A673 (cell line): ENCODE measurements around the gene ARHGEF7. TPM values are rescaled to one million over a fixed set of nuclear protein-coding genes. Genes with fewer than 3 reads are reported as not detected.

Source experiments
- BruUV-seq: library from RNA; stranded (reverse); fragments of 400-500 nt; replicated peaks from 2 replicates; lab custom pipeline; 2021; lab: Mats Ljungman, UMichigan
- CTCF ChIA-PET: fragments of 300-600 bp; sonication (Branson Sonifier 250); formaldehyde crosslinking; loops from one replicate; lab custom pipeline; 2022; ENCODE audit warnings: antibody characterized with exemption; lab: Charles Lee
- POLR2A ChIA-PET: fragments of 300-600 bp; sonication (Branson Sonifier 250); formaldehyde crosslinking; loops from one replicate; lab custom pipeline; 2022; ENCODE audit warnings: antibody characterized with exemption; ENCODE audit not compliant: low non-redundant PET; lab: Charles Lee
- DNase-seq: peaks from one replicate; pipeline ENCODE4 v3.0.0-alpha.2; 2015; ENCODE audit warnings: low spot score
- H3K27ac ChIP-seq: fragments of 200-600 bp; sonication (generic); 2 replicates; pipeline ENCODE4 v1.5.1; 2016; ENCODE audit warnings: mixed run types, low read depth, mild to moderate bottlenecking, mixed read lengths, antibody characterized with exemption, low read length; ENCODE audit not compliant: poor library complexity, severe bottlenecking
- H3K27me3 ChIP-seq: fragments of 200-600 bp; sonication (generic); replicated peaks from 2 replicates; pipeline ENCODE4 v1.6.1; 2017; ENCODE audit warnings: mixed run types, low read depth, mild to moderate bottlenecking, mixed read lengths, antibody characterized with exemption, low read length; ENCODE audit not compliant: insufficient read depth, poor library complexity
- H3K36me3 ChIP-seq: fragments of 200-600 bp; sonication (generic); 2 replicates; pipeline ENCODE4 v1.6.1; 2016; ENCODE audit warnings: mixed run types, mild to moderate bottlenecking, mixed read lengths, antibody characterized with exemption, low read length; ENCODE audit not compliant: insufficient read depth, poor library complexity, severe bottlenecking
- H3K4me1 ChIP-seq: fragments of 200-600 bp; sonication (generic); 2 replicates; pipeline ENCODE4 v1.6.1; 2017; ENCODE audit warnings: mixed run types, mild to moderate bottlenecking, mixed read lengths, antibody characterized with exemption, low read length; ENCODE audit not compliant: insufficient read depth, poor library complexity, severe bottlenecking
- H3K4me3 ChIP-seq: fragments of 200-600 bp; sonication (generic); 2 replicates; pipeline ENCODE4 v1.5.1; 2016; ENCODE audit warnings: low read depth, mixed run types, mild to moderate bottlenecking, mixed read lengths, low read length; ENCODE audit not compliant: poor library complexity, severe bottlenecking
- H3K9me3 ChIP-seq: fragments of 200-600 bp; sonication (generic); 2 replicates; pipeline ENCODE4 v1.6.1; 2016; ENCODE audit warnings: mixed run types, low read depth, mild to moderate bottlenecking, mixed read lengths, antibody characterized with exemption, low read length; ENCODE audit not compliant: poor library complexity, severe bottlenecking
- CTCF ChIP-seq: fragments of 300-800, 200-600 bp; sonication (generic); conservative IDR thresholded peaks from 2 replicates; pipeline ENCODE4 v1.5.1; 2017; ENCODE audit warnings: low read depth, mild to moderate bottlenecking, antibody characterized with exemption, low read length, moderate library complexity, mixed read lengths
- EZH2 ChIP-seq: fragments of 200-600 bp; sonication (generic); IDR thresholded peaks from 2 replicates; pipeline ENCODE4 v1.6.1; 2017; ENCODE audit warnings: borderline replicate concordance, low read depth, mild to moderate bottlenecking, mixed read lengths, antibody characterized with exemption, low read length; ENCODE audit not compliant: poor library complexity, severe bottlenecking
- intact Hi-C: fragments of 100-400 bp; cut with micrococcal nuclease; formaldehyde crosslinking; loops from one replicate; pipeline ENCODE4 v1.10.0; 2022; ENCODE audit not compliant: unreplicated experiment
- total RNA-seq: library from RNA; stranded (reverse); gene quantifications from 2 replicates; pipeline ENCODE4 v1.2.3, GENCODE V29; 2021

Gene ARHGEF7
- total RNA-seq, 1 experiment from 2014 or later = 39.9 TPM

DNA sequence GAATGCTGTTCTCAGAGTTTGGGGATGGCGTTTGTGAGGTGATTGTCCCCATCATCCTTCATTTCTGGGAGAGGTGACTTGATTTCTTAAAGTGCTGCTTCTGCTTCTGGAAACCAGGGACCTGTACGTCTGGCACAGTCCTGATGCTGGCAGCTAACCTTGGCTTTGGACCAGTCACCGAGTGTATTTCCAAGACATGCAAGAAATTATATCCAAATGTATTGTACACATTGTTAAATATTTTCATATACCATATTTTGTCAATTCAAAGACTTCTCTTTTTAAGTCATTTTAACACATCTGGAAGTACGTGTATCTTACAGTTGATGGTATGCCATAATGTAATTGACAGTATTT is 97.4 kb downstream of the ARHGEF7 start:
- no peak for DNase-seq
- Histone ChIP-seq H3K36me3 (no peaks in the 10 kb centered on the region), H3K4me3 (no peak overlapping the region), H3K4me1 (peaks cover 26% of the 10 kb centered on the region), H3K9me3 (no peaks in the 10 kb centered on the region), H3K27me3 (no peaks in the 10 kb centered on the region), H3K27ac (no peak overlapping the region)
- ChIA-PET CTCF (no interaction called here), POLR2A (no interaction called here)
- intact Hi-C loops = loop anchor here (5.0 to 10.0 kb wide), 2 partner anchors 60 to 298 kb away; partner anchors contain the start of gene ANKRD10
- no TSS peak for BruUV-seq
- TF ChIP-seq CTCF = no peak
- TF ChIP-seq EZH2 = no peak

DNA sequence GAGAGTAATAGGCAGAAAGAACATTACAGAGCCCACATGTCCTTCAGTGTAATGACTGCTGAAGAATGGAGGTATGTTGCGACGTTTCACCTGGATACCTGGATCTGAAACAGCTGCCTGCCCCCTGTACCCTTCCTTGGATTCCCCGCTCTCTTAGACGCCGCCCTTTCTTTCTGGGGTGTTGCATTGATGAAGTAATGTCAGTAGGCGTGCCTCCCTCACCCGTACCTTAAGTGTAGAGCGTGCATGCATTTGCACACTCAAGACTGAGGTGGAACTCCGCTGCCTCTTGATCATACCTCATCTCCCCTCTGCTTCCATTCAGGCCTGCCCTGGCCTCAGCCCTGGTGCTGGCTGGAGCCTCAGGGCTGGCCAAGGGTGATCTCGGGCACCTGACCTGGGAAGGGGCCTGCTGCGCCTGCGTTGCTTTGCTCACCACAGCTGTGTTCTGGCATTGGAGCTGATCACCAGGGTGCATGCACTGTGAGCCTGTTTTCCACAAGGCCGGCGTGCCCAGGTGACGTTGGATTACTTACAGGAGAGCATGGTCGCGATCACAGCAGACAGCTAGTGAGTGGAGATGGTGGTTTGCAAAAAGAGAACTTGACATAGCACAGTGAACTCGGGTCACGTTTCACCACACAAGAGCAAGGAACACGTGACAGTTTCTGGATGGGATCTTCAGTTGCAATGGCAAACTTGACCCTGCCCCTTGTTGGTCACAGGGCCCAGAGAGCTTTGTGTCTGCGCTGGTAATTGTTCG is 99.0 kb downstream of the ARHGEF7 start:
- CTCF ChIA-PET = no interaction called here
- H3K4me1 ChIP-seq = peaks cover 26% of the 10 kb centered on the region

More for the DNA sequence above, 99.0 kb downstream of the ARHGEF7 start:
- no peak overlapping the region for H3K4me3 ChIP-seq
- TF ChIP-seq CTCF = no peak
- TF ChIP-seq EZH2 = no peak
- H3K27me3 ChIP-seq = no peaks in the 10 kb centered on the region
- no peaks in the 10 kb centered on the region for H3K9me3 ChIP-seq
- POLR2A ChIA-PET = no interaction called here
- H3K36me3 ChIP-seq = no peaks in the 10 kb centered on the region
- intact Hi-C loops = loop anchor here (5.0 to 10.0 kb wide), 2 partner anchors 62 to 299 kb away; partner anchors contain the start of gene ANKRD10
- no TSS peak for BruUV-seq
- DNase-seq = no peak
- no peak overlapping the region for H3K27ac ChIP-seq
